ENCODE measurements around the gene ACP6.
A peak's percentile ranks its signal among the peaks of the same experiment; 100 is the strongest.

The ACP6 gene

GRCh38 chr1:147654511-147654910 lies 15.8 kb downstream of the ACP6 start:
- DNase-seq (ENCODE audit: extremely low spot score, insufficient read length, low read depth) (no peak), FAIRE-seq (no peak)

DNA sequence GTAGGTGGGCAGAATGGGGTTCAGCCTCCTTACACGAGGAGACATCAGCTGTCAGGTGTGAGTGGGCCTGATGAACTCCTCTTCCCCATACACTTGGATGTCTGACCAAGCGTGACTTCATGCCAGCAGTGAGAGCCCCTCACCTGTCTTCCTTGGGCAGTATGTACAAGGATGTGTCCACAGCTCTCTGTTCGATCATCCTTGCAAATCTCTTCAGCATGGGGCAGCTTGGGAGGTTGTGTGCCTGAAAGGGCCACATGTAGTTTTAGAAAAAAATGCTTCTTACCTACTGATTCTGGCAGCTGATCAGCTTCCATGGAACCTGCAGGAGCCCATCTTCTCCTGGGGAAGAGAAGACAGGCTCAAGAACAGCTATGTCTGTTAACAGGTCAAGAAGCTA lies 18.0 kb downstream of the ACP6 start:
- FAIRE-seq (no peak), DNase-seq (ENCODE audit: extremely low spot score, insufficient read length, low read depth) (no peak)

GRCh38 chr1:147651466-147651865 lies 18.9 kb downstream of the ACP6 start:
- no peak for FAIRE-seq
- no peak for DNase-seq (ENCODE audit: extremely low spot score, insufficient read length, low read depth)

DNA sequence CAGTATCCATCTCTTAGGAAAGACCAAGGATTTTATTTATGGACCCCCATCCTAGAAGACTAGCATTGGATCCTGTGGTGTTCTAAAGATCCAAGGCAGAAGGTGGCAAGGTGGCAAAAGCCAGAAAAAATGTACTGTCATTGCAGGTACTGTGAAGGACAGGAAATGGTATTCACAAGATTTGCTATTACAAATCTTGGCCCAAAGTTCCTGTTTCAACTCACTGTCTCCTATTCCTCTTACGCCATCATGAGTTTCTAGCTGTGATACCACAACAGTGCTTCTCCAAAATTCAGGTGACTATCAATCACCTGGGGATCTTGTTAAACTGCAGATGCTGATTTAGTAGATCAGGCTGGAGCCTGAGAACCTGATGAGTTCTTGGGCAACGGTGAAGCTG lies 21.4 kb downstream of the ACP6 start:
- DNase-seq (ENCODE audit: extremely low spot score, insufficient read length, low read depth) (no peak), FAIRE-seq (peak; percentile 31)

- FAIRE-seq, result no peak
- DNase-seq (ENCODE audit: extremely low spot score, insufficient read length, low read depth), result no peak
These were observed 22.3 kb downstream of the ACP6 start for GRCh38 chr1:147647796-147648633.

DNA sequence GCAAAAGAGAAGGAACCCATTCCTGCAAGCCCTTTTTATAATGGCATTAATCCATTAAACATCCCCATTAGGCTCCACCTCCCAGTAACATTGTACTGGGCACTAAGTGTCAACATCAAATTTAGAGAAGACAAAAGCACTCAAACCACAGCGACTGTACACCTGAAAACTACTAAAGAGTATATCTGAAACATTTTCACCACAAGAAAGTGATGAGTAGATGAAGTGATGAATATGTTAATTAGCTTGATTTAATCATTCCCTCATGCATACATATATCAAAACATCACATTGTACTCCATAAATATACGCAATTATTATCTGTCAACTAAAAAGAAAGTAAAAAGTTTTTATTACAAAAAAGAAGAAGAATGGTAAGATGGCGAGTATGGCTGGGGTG lies 26.4 kb downstream of the ACP6 start:
- DNase-seq (ENCODE audit: extremely low spot score, insufficient read length, low read depth) (no peak), FAIRE-seq (no peak)

DNA sequence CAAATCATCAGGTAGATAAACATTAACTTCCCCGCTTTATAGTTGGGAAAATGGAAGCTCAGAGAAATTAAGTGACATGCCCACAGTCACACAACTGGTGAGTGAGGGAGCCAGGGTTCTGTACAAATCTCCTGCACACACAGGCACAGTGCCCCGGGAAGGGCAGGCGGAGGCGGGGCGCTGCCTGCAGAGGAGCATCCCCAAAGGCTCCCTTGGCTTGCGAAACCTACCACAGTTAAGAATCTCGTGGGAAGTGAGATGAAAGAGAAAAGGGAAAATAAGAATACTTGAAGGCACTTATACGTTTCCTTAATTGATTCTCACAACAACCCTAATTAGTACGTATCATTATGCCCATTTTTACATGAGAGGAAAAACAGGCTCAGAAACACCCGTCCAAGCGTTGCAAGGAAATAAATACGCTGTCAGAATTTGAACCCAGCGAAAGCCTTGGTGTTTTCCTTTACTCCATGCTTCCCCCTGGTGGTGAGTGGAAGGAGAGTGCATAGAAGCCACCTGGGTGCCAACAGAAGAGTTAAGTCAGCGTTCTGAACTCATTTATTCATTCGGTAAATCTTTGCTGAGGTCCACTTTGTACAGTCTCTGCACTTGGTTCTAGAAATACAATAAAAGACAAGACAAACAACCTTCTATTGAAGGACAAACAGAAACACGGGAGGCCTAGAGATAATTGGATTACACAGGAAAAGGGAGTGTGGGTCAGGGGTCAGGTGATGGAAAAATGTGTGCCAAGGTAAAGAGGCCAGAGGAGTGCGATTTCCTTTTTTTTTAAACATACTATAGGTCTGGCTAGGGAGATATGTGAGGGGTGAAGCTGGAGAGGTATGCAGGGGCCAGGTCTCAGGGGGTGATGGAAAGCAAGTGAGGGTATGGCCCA lies 28.4 kb downstream of the ACP6 start:
- DNase-seq (ENCODE audit: extremely low spot score, insufficient read length, low read depth) (peak; percentile 9), FAIRE-seq (peak; percentile 80)

DNA sequence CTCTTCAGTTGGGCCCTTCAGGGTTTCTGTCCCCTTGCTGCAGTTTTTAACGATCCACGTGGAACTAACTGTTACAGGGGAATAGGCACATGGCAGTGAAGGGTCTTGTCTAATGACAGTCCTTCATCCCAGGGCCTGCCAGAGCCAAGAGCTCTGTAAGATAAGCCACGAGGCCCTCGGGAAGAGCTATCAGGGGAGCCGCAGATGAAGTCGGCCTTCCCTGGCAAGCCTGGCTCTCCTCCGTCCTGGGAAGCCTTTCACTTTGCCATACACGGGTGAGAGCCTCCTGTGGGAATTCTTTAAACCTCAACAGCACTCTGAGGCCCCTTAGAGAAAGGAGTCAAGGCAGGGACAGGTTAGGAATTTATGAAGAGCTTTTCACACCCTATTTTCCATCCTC lies 29.0 kb downstream of the ACP6 start:
- DNase-seq (ENCODE audit: extremely low spot score, insufficient read length, low read depth), result no peak
- no peak for FAIRE-seq

DNA sequence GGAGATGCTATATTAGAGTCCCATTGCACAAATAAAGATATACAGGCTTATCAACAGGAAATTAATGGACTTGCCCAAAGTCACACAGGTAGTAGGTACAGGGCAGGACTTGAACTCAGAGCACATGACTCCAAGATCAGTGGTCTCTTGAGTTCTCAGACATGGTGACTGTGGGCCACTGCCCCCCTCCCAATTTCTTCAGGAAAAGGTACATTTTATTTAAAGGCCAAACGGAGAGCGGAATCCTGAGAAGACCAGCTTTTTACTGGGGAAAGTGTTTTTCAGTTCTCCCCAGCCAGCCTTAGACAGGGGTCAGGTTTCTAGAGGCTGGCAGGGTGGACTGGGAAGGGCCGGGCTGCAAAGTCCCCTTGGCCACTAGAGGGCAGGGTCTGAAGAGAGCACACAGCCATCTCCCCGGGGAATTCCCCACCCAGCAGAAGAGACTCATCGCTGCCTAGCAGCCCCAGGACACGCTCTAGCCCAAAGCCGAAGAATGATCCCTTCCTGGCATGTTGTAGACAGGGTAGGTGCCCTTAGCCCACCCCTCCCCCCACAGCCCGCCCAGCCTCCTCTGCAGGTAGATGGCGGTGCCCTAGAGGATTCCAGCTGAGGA lies 29.7 kb downstream of the ACP6 start:
- peak; percentile 84 for FAIRE-seq
- peak; percentile 66 for DNase-seq (ENCODE audit: extremely low spot score, insufficient read length, low read depth)

- FAIRE-seq, result no peak
- no peak for DNase-seq (ENCODE audit: extremely low spot score, insufficient read length, low read depth)
These were observed 34.0 kb downstream of the ACP6 start for GRCh38 chr1:147636314-147636713.

DNA sequence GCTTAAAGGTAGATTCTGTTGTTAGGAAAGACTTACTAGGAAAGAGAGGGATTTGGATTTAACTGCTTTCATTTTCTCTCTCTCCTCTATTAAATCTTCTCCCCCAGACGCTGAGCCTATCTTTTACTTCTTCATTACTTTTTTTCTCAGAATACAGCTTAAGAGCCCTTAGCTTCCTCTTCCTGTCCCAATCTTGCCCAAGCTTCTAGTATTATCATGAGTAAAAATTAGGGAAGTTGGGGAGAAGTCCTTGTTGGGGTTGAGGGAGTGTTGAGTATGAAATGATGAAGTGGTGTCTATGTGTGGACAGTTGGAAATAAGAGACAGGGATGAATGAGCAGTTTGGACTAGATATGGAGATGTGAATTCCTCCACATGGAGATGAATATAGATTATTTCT lies 35.0 kb downstream of the ACP6 start:
- no peak for FAIRE-seq
- DNase-seq (ENCODE audit: extremely low spot score, insufficient read length, low read depth), result no peak

DNA sequence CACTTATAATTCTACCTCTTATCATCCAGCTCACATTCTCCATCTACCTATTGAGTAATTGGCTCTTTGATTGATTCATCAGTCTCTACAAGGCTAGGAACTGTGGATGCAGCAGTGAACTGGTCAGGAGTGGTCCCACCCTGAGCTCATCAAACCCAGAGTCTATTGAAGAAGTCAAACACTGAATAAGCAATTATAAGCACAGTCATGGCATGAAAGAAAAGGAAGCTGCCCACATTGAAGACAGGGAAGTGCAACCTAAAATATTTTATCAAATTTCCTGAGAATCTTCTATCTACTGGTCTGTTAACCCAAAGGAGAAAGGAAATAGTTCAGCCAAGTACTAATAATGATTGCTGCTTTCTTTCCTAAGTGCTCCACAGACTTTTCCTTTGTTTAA lies 35.7 kb downstream of the ACP6 start:
- FAIRE-seq (no peak), DNase-seq (ENCODE audit: extremely low spot score, insufficient read length, low read depth) (no peak)

DNA sequence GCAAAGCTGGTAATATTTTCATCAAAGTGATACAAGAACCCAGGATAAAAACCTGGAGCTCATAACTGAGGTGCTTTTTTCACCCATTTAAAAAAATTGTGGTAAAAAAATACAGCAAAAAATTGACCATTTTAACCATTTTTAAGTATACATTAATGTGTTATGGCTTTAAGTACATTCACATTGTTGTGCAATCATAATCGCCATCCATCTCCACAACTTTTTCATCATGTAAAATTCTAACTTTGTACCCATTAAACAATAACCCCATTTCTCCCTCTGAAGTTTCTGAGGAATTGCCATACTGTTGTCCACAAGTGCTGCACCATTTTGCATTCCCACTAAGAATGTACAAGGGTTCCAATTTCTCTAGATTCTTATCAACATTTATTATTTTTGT lies 36.6 kb downstream of the ACP6 start:
- no peak for FAIRE-seq
- DNase-seq (ENCODE audit: extremely low spot score, insufficient read length, low read depth), result no peak

DNA sequence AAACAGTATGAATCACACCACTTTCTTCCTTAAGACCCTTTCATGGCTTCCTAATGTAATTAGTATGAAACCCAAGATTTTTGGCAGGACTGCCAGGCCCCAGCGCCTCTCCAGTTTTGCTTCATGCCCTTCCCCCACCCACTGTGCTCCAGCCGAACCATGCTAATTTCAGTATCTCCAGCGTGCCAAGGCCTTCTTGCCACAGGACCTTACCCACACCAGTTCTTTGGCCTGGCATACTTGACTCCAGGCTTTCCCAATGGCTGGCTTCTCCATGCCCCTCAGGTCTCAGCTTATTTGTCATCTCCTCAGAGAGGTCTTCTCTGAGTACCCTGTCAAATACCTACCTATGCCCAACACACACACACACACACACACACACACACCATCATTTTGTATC lies 38.5 kb downstream of the ACP6 start:
- no peak for FAIRE-seq
- DNase-seq (ENCODE audit: extremely low spot score, insufficient read length, low read depth), result no peak

- FAIRE-seq (no peak), DNase-seq (ENCODE audit: extremely low spot score, insufficient read length, low read depth) (no peak)
These were observed 39.9 kb downstream of the ACP6 start for GRCh38 chr1:147630447-147630846.

DNA sequence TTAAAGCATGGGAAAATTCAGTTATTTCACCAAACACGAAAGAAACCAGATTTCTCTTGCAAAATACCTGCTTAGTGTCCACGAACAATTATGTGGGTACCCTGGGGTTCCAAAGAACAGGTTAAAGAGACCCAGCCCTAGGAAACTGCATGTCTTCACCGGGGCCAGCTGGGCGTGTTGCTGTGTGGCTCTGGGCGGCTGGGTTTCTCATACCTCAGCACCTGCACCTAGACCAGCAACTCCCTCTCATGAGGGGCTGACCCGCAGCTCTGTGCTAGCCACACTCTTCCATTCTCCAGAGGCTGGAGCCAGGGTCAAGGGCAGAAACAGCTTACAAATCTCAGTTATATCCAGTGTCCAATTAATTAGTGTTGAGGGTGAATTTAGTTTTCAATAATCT lies 40.3 kb downstream of the ACP6 start:
- no peak for FAIRE-seq
- DNase-seq (ENCODE audit: extremely low spot score, insufficient read length, low read depth), result no peak

DNA sequence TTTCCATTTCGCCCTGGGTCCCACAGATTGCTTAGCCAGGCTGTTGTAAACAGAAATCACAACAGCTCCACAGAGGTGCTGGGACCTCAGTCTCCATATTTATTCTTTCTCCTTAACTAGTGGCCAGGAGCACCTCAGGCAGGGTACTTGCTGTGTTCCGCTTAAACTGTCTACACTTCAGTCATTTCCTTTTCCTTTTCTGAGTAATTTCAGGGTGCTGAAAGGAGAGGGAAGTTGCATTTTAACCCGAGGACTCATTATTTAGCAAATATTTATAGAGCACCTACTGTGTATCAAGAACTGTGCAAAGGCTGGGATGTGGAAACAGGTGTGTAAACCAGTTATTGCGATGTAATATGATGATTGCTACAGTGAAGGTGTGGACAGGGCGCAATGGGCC lies 41.9 kb downstream of the ACP6 start:
- DNase-seq (ENCODE audit: extremely low spot score, insufficient read length, low read depth), result no peak
- FAIRE-seq, result no peak

DNA sequence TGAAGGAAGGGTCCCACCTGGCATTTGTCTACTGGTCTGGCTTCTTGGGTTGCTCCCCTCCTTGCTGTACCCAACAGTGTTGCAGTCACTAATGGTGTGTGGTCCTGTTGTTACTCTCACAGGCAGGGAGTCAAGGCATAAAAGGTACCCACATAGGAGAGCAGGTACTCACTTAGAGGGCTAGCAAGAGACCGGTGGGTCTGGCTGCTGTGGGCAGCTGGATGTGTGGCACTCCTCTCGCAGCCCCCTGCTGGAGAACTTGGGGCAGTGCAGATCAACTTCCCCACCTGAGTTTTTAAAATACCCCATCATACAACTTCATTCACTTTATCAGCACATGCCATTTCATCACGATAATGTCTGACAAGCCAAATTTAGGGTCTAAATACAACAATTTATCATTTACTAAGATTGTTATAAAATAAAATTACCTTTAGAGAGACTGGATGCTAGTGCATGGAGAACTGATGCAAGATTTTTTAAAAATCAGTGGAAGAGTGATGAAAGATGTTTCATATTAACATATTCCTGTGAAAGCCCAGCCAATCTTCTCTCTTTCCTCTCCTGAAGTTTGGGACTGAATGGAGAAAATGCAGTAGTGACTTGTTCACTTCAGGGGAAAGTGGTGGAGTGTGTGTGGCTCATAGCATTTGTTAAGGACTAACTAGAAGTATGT lies 42.8 kb downstream of the ACP6 start:
- DNase-seq (ENCODE audit: extremely low spot score, insufficient read length, low read depth) (peak; percentile 52), FAIRE-seq (peak; percentile 62)

- FAIRE-seq (no peak), DNase-seq (ENCODE audit: extremely low spot score, insufficient read length, low read depth) (no peak)
These were observed 43.6 kb downstream of the ACP6 start for GRCh38 chr1:147626739-147627138.

GRCh38 chr1:147626291-147626690 lies 44.0 kb downstream of the ACP6 start:
- no peak for FAIRE-seq

More at GRCh38 chr1:147626291-147626690, 44.0 kb downstream of the ACP6 start:
- no peak for DNase-seq (ENCODE audit: extremely low spot score, insufficient read length, low read depth)

Measured in GM18507 (cell line).